Hepatocyte (in vitro differentiated cells): ENCODE data around the gene MX2.

ENCODE experiments used
- CTCF ChIP-seq: fragments of 200-600 bp; sonication (generic); IDR thresholded peaks from 2 replicates; pipeline ENCODE4 v1.5.1; 2016; ENCODE audit warnings: antibody characterized with exemption, mild to moderate bottlenecking; ENCODE audit not compliant: poor library complexity
- EZH2 ChIP-seq: fragments of 200-600 bp; sonication (generic); IDR thresholded peaks from 2 replicates; pipeline ENCODE4 v1.6.1; 2016; ENCODE audit warnings: antibody characterized with exemption, mild to moderate bottlenecking, borderline replicate concordance

GRCh38 chr21:41337515-41337914, 24.3 kb upstream of the MX2 start:
- TF ChIP-seq CTCF: no peak
- TF ChIP-seq EZH2: no peak
